ENCODE data around the gene DHX15. TPM values are rescaled to one million over a fixed set of nuclear protein-coding genes. Genes with fewer than 3 reads are reported as not detected.

The DHX15 gene
- total RNA-seq, 2 experiments from 2014 or later: 216 to 222 TPM

DNA sequence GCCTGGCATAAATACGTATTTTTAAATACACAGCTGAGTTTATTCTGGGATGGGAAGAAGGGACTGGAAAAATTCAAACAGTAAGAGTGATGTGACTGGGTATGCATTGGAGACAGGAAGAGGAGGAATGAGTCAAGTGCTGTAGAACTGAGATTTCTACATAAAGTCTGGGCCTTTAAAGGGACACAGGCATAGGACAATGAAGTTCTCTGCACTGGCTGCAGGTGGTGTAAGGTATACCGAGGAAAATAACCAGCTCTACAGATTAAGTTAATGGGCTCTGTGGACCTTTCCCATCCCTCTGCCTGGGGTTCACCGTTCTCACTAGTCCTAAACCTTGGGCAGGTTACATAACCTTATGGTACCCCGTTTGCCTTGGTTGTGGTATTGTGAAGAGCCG lies 68.7 kb downstream of the DHX15 start:
- H3K9me3 Mint-ChIP-seq: no peaks in the 10 kb centered on the region
- intact Hi-C loops (cut with micrococcal nuclease): no loop called here
- TF ChIP-seq CTCF (IDR thresholded peaks at IDR 0.05): no peak
- POLR2A ChIA-PET: interaction anchor here (1.0 to 1.4 kb wide), 2 partner anchors 19 to 24 kb away, joined by 3 to 4 read pairs; no protein-coding TSS in a partner anchor
- H3K4me3 Mint-ChIP-seq: no peak overlapping the region
- no peak overlapping the region for H3K27ac Mint-ChIP-seq
- ATAC-seq: peak; percentile 15
- no peaks in the 10 kb centered on the region for H3K4me1 Mint-ChIP-seq (ENCODE audit: low read depth)
- CTCF ChIA-PET: interaction anchor here (1.6 to 1.7 kb wide), 2 partner anchors 36 to 38 kb away, joined by 4 to 5 read pairs; no protein-coding TSS in a partner anchor
- H3K36me3 Mint-ChIP-seq (ENCODE audit: low read depth): peaks cover 34% of the 10 kb centered on the region
- H3K27me3 Mint-ChIP-seq: no peaks in the 10 kb centered on the region
- DNase-seq: no peak

- Mint-ChIP-seq H3K27me3 (no peaks in the 10 kb centered on the region), H3K4me1 (ENCODE audit: low read depth) (no peaks in the 10 kb centered on the region), H3K9me3 (no peaks in the 10 kb centered on the region), H3K4me3 (no peak overlapping the region), H3K36me3 (ENCODE audit: low read depth) (peaks cover 28% of the 10 kb centered on the region), H3K27ac (no peak overlapping the region)
- ATAC-seq (no peak), DNase-seq (no peak)
- intact Hi-C loops (cut with micrococcal nuclease): no loop called here
- no peak for TF ChIP-seq CTCF (IDR thresholded peaks at IDR 0.05)
- ChIA-PET CTCF (interaction anchor here (0.8 to 1.7 kb wide), 8 partner anchors 10 to 53 kb away, joined by 3 to 7 read pairs (median 4); no protein-coding TSS in a partner anchor), POLR2A (interaction anchor here (1.0 to 1.4 kb wide), 2 partner anchors 11 to 20 kb away, joined by 3 to 4 read pairs; no protein-coding TSS in a partner anchor)
Observed at GRCh38 chr4:24514808-24515207, 69.5 kb downstream of the DHX15 start.

GRCh38 chr4:24513718-24514117 lies 70.6 kb downstream of the DHX15 start:
- CTCF ChIA-PET: interaction anchor here (1.1 to 1.5 kb wide), 2 partner anchors 11 to 25 kb away, joined by 4 to 7 read pairs; no protein-coding TSS in a partner anchor

GRCh38 chr4:24511371-24512063 lies 72.8 kb downstream of the DHX15 start:
- POLR2A ChIA-PET: interaction anchor here (1.3 to 1.9 kb wide), 2 partner anchors 10 to 23 kb away, joined by 3 to 5 read pairs; no protein-coding TSS in a partner anchor
- Mint-ChIP-seq H3K36me3 (ENCODE audit: low read depth) (peaks cover 12% of the 10 kb centered on the region), H3K27me3 (no peaks in the 10 kb centered on the region), H3K4me3 (no peak overlapping the region), H3K4me1 (ENCODE audit: low read depth) (no peaks in the 10 kb centered on the region), H3K27ac (no peak overlapping the region), H3K9me3 (no peaks in the 10 kb centered on the region)
- DNase-seq (no peak), ATAC-seq (no peak)
- intact Hi-C loops (cut with micrococcal nuclease): no loop called here
- CTCF ChIA-PET: no interaction called here
- TF ChIP-seq CTCF (IDR thresholded peaks at IDR 0.05): no peak

More at GRCh38 chr4:24513718-24514117, 70.6 kb downstream of the DHX15 start:
- POLR2A ChIA-PET: interaction anchor here (1.0 to 1.1 kb wide), 3 partner anchors 12 to 61 kb away, joined by 3 read pairs; no protein-coding TSS in a partner anchor
- Mint-ChIP-seq H3K27ac (no peak overlapping the region), H3K36me3 (ENCODE audit: low read depth) (peaks cover 25% of the 10 kb centered on the region), H3K4me1 (ENCODE audit: low read depth) (no peaks in the 10 kb centered on the region), H3K27me3 (no peaks in the 10 kb centered on the region), H3K9me3 (no peaks in the 10 kb centered on the region), H3K4me3 (no peak overlapping the region)
- intact Hi-C loops (cut with micrococcal nuclease): no loop called here
- TF ChIP-seq CTCF (IDR thresholded peaks at IDR 0.05): no peak
- ATAC-seq (peak; percentile 14), DNase-seq (no peak)

DNA sequence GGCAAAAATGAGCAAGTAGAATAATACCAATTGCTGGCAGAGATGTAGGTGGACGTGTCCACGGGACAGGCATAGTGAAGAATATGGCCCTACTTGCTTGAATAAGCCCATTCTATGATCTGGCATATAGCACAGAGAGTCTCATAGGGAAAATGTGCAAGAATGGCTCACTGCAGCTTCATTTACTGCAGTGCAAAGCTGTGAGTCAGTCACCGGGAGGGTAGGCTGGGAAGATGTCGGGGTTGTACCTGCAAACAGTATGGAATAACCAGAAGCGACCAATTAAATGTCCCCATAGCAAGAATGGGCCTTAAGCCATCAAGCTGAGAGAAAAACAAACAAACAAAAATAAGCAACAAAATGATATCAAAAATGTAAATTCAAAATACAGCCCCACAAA lies 74.3 kb downstream of the DHX15 start:
- DNase-seq: no peak
- TF ChIP-seq CTCF (IDR thresholded peaks at IDR 0.05): no peak
- no peaks in the 10 kb centered on the region for H3K27me3 Mint-ChIP-seq
- CTCF ChIA-PET: no interaction called here
- no peaks in the 10 kb centered on the region for H3K4me1 Mint-ChIP-seq (ENCODE audit: low read depth)
- intact Hi-C loops (cut with micrococcal nuclease): no loop called here
- no peaks in the 10 kb centered on the region for H3K9me3 Mint-ChIP-seq
- no peak overlapping the region for H3K27ac Mint-ChIP-seq
- POLR2A ChIA-PET: no interaction called here
- peaks cover 5% of the 10 kb centered on the region for H3K36me3 Mint-ChIP-seq (ENCODE audit: low read depth)
- ATAC-seq: no peak
- H3K4me3 Mint-ChIP-seq: no peak overlapping the region
